ENCODE results near the gene C9orf152. TPM values are rescaled to one million over a fixed set of nuclear protein-coding genes. Genes with fewer than 3 reads are reported as not detected.

The C9orf152 gene
- total and polyA plus RNA-seq, 2 of the 13 experiments (the other 11 are each of a cell fraction or from before 2014, with no cell fraction given): 0.24 to 0.48 TPM

DNA sequence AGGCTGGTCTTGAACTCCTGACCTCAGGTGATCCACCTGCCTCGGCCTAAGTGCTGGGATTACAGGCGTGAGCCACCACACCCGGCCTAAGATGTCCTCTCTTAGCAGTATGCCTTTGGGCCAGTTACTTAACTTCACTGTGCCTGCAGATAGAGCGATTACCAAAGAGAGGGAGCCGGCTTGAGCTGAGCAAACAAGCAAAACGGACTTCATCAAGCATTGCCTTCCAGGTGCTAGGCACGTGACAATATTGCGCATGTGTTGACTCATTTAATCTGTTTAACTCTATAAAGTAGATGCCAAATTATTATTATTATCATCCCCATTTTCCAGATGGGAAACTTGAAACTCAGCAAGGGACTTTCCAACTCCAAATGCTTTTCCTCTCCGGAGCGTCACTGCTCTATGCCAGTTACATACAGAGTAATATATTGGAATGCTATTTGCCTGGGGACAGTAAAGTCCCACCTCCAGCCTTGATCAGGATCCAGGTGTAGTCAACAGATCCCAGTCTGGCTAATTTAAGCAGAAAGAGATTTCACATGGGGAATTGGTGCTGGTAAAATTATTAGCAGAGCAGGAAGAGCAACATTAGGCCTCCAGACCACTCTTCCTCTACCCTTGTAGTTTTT lies 5.6 kb upstream of the C9orf152 start (continued):
- TF ChIP-seq HDAC2 (CRISPR knock-in tag; IDR thresholded peaks at IDR 0.05): peak; percentile 0; the same call in 1 of the 2 replicates
- no peak for TF ChIP-seq RFX3 (CRISPR knock-in tag; IDR thresholded peaks at IDR 0.05)
- no peak for TF ChIP-seq ZNF441 (CRISPR knock-in tag; IDR thresholded peaks at IDR 0.05; ENCODE audit: borderline replicate concordance)
- TF ChIP-seq ZFAT (CRISPR knock-in tag; conservative IDR thresholded peaks at IDR 0.05): no peak
- no peak for TF ChIP-seq ZNF451 (CRISPR knock-in tag; IDR thresholded peaks at IDR 0.05)
- TF ChIP-seq ZNF234 (CRISPR knock-in tag; conservative IDR thresholded peaks at IDR 0.05): no peak
- TF ChIP-seq, protein P1, sequence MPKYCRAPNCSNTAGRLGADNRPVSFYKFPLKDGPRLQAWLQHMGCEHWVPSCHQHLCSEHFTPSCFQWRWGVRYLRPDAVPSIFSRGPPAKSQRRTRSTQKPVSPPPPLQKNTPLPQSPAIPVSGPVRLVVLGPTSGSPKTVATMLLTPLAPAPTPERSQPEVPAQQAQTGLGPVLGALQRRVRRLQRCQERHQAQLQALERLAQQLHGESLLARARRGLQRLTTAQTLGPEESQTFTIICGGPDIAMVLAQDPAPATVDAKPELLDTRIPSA (CRISPR knock-in tag; IDR thresholded peaks at IDR 0.05; ENCODE audit: borderline replicate concordance): no peak
- TF ChIP-seq ZNF737 (CRISPR knock-in tag; IDR thresholded peaks at IDR 0.05; ENCODE audit: borderline replicate concordance): no peak
- no peak for TF ChIP-seq AHR (CRISPR knock-in tag; IDR thresholded peaks at IDR 0.05)
- TF ChIP-seq ATAD3A (CRISPR knock-in tag; IDR thresholded peaks at IDR 0.05): no peak
- TF ChIP-seq ZNF333 (CRISPR knock-in tag; IDR thresholded peaks at IDR 0.05; ENCODE audit: borderline replicate concordance): no peak
- no peak for TF ChIP-seq ZNF275 (CRISPR knock-in tag; IDR thresholded peaks at IDR 0.05; ENCODE audit: borderline replicate concordance)
- TF ChIP-seq NFIC (IDR thresholded peaks at IDR 0.05; ENCODE audit: low read length): no peak
- TF ChIP-seq ZNF318 (CRISPR knock-in tag; IDR thresholded peaks at IDR 0.05): no peak
- TF ChIP-seq EED (CRISPR knock-in tag; IDR thresholded peaks at IDR 0.05): no peak
- TF ChIP-seq ZSCAN5A (CRISPR knock-in tag; IDR thresholded peaks at IDR 0.05; ENCODE audit: borderline replicate concordance): no peak; the same call in 1 of the 2 replicates
- TF ChIP-seq ZFY (CRISPR knock-in tag; IDR thresholded peaks at IDR 0.05): no peak
- peak; percentile 26 for TF ChIP-seq ZEB1 (IDR thresholded peaks at IDR 0.05; ENCODE audit: insufficient replicate concordance, low read depth)
- no peak for TF ChIP-seq PPARG (CRISPR knock-in tag; conservative IDR thresholded peaks at IDR 0.05)

Measured in HepG2 (cell line).